HCT116 (cell line): Measurements from ENCODE around the gene MACF1. TPM values are rescaled to one million over a fixed set of nuclear protein-coding genes. Genes with fewer than 3 reads are reported as not detected.

Experiments used
- ATAC-seq: fragments of 200-7000 bp; cut with Tn5 transposase; 2 replicates; pipeline ENCODE4 v1.9.1; 2020; ENCODE audit warnings: mild to moderate bottlenecking, moderate library complexity
- BruUV-seq: library from RNA; stranded (reverse); fragments of 400-500 nt; replicated peaks from 2 replicates; lab custom pipeline; 2021; lab: Mats Ljungman, UMichigan
- CTCF ChIA-PET: fragments of 300-600 bp; sonication (Branson Sonifier 250); formaldehyde crosslinking; loops from one replicate; lab custom pipeline; 2021; ENCODE audit warnings: antibody characterized with exemption; lab: Charles Lee
- POLR2A ChIA-PET: fragments of 300-600, 350-600 bp; sonication (Branson Sonifier 250); formaldehyde crosslinking; loops from one replicate; lab custom pipeline; 2021; ENCODE audit warnings: antibody characterized with exemption; lab: Charles Lee
- RAD21 ChIA-PET, 2 experiments: fragments of 300-600 bp; sonication (Branson Sonifier 250); formaldehyde crosslinking; loops; one replicate each; lab custom pipeline; 2023; ENCODE audit warnings: low total read pairs in 2 of 2; ENCODE audit not compliant: uncharacterized antibody in 2 of 2, unreplicated experiment in 2 of 2, low non-redundant PET in 1 of 2; lab: Charles Lee
- DNase-seq: peaks from one replicate; pipeline ENCODE4 v3.0.0-alpha.2; 2010; ENCODE audit warnings: low read depth, low spot score
- H2AFZ ChIP-seq: fragments of 200-600 bp; shearing (Covaris generic), sonication (generic); 2 replicates; pipeline ENCODE4 v1.6.1; 2017; ENCODE audit warnings: low read depth, mixed run types, mixed read lengths, antibody characterized with exemption, low read length; ENCODE audit not compliant: poor library complexity, severe bottlenecking
- H3K27ac ChIP-seq: 2 replicates; pipeline ENCODE4 v1.5.1; 2012; ENCODE audit warnings: low read depth, low read length
- H3K27me3 ChIP-seq: fragments of 200-600 bp; sonication (generic); 2 replicates; pipeline ENCODE4 v1.6.1; 2016; ENCODE audit warnings: mixed run types, low read length, mixed read lengths; ENCODE audit not compliant: insufficient read depth
- H3K36me3 ChIP-seq, 2 experiments: fragments of 200-500 bp in 1 of 2; fragments of 200-600 bp in 1 of 2; sonication (Bioruptor generic) in 1 of 2; sonication (generic) in 1 of 2; 2 replicates each; pipeline versions ENCODE4 v1.5.1 to v1.6.1; 2014 to 2016; ENCODE audit warnings: low read length in 2 of 2, inconsistent platforms in 1 of 2, mixed read lengths in 1 of 2, mixed run types in 1 of 2; ENCODE audit not compliant: insufficient read depth in 2 of 2, control insufficient read depth in 1 of 2
- H3K4me1 ChIP-seq, 2 experiments: fragments of 200-600 bp in 1 of 2; sonication (generic) in 1 of 2; 2 replicates each; pipeline versions ENCODE4 v1.5.1 to v1.6.1; 2012 to 2017; ENCODE audit warnings: low read length in 2 of 2, inconsistent platforms in 1 of 2, mild to moderate bottlenecking in 1 of 2, mixed read lengths in 1 of 2, mixed run types in 1 of 2, moderate library complexity in 1 of 2; ENCODE audit not compliant: insufficient read depth in 2 of 2, control insufficient read depth in 1 of 2
- H3K4me2 ChIP-seq: fragments of 200-600 bp; sonication (generic); 2 replicates; pipeline ENCODE4 v1.6.1; 2017; ENCODE audit warnings: mixed run types, low read length, mixed read lengths
- H3K4me3 ChIP-seq, 2 experiments: fragments of 200-600 bp in 1 of 2; sonication (generic) in 1 of 2; replicated peaks in 1 of 2; 2 replicates each; pipeline ENCODE4 v1.5.1; 2011 to 2016; ENCODE audit warnings: low read length in 2 of 2, control low read depth in 1 of 2, low read depth in 1 of 2, mild to moderate bottlenecking in 1 of 2, mixed read lengths in 1 of 2, mixed run types in 1 of 2
- H3K79me2 ChIP-seq: fragments of 200-600 bp; sonication (generic); 2 replicates; pipeline ENCODE4 v1.6.1; 2017; ENCODE audit warnings: mild to moderate bottlenecking, mixed run types, low read length, moderate library complexity, mixed read lengths; ENCODE audit not compliant: insufficient read depth
- H3K9ac ChIP-seq: fragments of 200-600 bp; sonication (generic); 2 replicates; pipeline ENCODE4 v1.6.1; 2016; ENCODE audit warnings: low read length, mixed read lengths
- H3K9me2 ChIP-seq: fragments of 200-600 bp; sonication (generic), shearing (Covaris generic); 2 replicates; pipeline ENCODE4 v1.6.1; 2017; ENCODE audit warnings: mixed run types, mild to moderate bottlenecking, moderate library complexity; ENCODE audit not compliant: insufficient read depth
- H3K9me3 ChIP-seq, 2 experiments: fragments of 200-500 bp in 1 of 2; fragments of 200-600 bp in 1 of 2; sonication (Bioruptor generic) in 1 of 2; sonication (generic) in 1 of 2; 2 replicates each; pipeline ENCODE4 v1.6.1; 2014 to 2017; ENCODE audit warnings: low read length in 2 of 2, mixed read lengths in 2 of 2, inconsistent platforms in 1 of 2, low read depth in 1 of 2, mild to moderate bottlenecking in 1 of 2, mixed run types in 1 of 2, moderate library complexity in 1 of 2; ENCODE audit not compliant: control insufficient read depth in 1 of 2, insufficient read depth in 1 of 2
- H4K20me1 ChIP-seq: fragments of 200-600 bp; sonication (generic), shearing (Covaris generic); 2 replicates; pipeline ENCODE4 v1.6.1; 2017; ENCODE audit warnings: mixed run types, mild to moderate bottlenecking, moderate library complexity; ENCODE audit not compliant: insufficient read depth
- CEBPB ChIP-seq: IDR thresholded peaks from 2 replicates; pipeline ENCODE4 v1.6.1; 2012; ENCODE audit warnings: low read depth
- EZH2 ChIP-seq: fragments of 200-600 bp; sonication (generic); IDR thresholded peaks from 2 replicates; pipeline ENCODE4 v1.6.1; 2017; ENCODE audit warnings: antibody characterized with exemption, mixed run types
- EZH2phosphoT487 ChIP-seq: fragments of 200-600 bp; IDR thresholded peaks from 2 replicates; pipeline ENCODE4 v1.6.1; 2018; ENCODE audit warnings: antibody characterized with exemption, borderline replicate concordance
- FOSL1 ChIP-seq: IDR thresholded peaks from 2 replicates; pipeline ENCODE4 v1.6.1; 2012; ENCODE audit warnings: low read depth
- RAD21 ChIP-seq: IDR thresholded peaks from 2 replicates; pipeline ENCODE4 v1.6.1; 2012; ENCODE audit warnings: low read depth, mild to moderate bottlenecking
- SRF ChIP-seq: IDR thresholded peaks from 2 replicates; pipeline ENCODE4 v1.6.1; 2012; ENCODE audit warnings: low read depth
- YY1 ChIP-seq: IDR thresholded peaks from 2 replicates; pipeline ENCODE4 v1.6.1; 2011; ENCODE audit warnings: low read length, low read depth, moderate library complexity, mild to moderate bottlenecking; ENCODE audit not compliant: insufficient replicate concordance; ENCODE audit errors: extremely low read depth
- ZNF274 ChIP-seq: fragments of 200-500 bp; sonication (Bioruptor generic); IDR thresholded peaks from 2 replicates; pipeline ENCODE4 v1.6.1; 2014; ENCODE audit warnings: mild to moderate bottlenecking, low read depth, low read length, inconsistent platforms
- intact Hi-C: fragments of 100-400 bp; cut with micrococcal nuclease; formaldehyde crosslinking; loops from 2 replicates; pipeline ENCODE4 v1.10.0; 2022
- total RNA-seq: library from RNA; stranded (reverse); gene quantifications from one replicate; pipeline ENCODE4 v1.2.1, GENCODE V29; 2021; ENCODE audit not compliant: unreplicated experiment
- TF ChIP-seq, protein P1 (sequence below), 3 experiments: fragments of 200-600 bp in 1 of 3; sonication (generic) in 1 of 3; IDR thresholded peaks in 2 of 3; conservative IDR thresholded peaks in 1 of 3; 2 replicates each; pipeline ENCODE4 v1.5.1; 2012 to 2017; ENCODE audit warnings: low read depth in 2 of 3, low read length in 2 of 3, antibody characterized with exemption in 1 of 3, borderline replicate concordance in 1 of 3, control low read depth in 1 of 3, mild to moderate bottlenecking in 1 of 3, mixed read lengths in 1 of 3, mixed run types in 1 of 3, moderate library complexity in 1 of 3; ENCODE audit not compliant: insufficient read depth in 1 of 3
- TF ChIP-seq, protein P2 (sequence below): IDR thresholded peaks from 2 replicates; pipeline ENCODE4 v1.6.1; 2012
- TF ChIP-seq, protein P3 (sequence below): IDR thresholded peaks from 2 replicates; pipeline ENCODE4 v1.6.1; 2011; ENCODE audit warnings: mild to moderate bottlenecking, low read length, moderate library complexity; ENCODE audit not compliant: insufficient replicate concordance; ENCODE audit errors: extremely low read depth

Gene MACF1
- total RNA-seq, 1 experiment from 2014 or later, result 146 TPM

DNA sequence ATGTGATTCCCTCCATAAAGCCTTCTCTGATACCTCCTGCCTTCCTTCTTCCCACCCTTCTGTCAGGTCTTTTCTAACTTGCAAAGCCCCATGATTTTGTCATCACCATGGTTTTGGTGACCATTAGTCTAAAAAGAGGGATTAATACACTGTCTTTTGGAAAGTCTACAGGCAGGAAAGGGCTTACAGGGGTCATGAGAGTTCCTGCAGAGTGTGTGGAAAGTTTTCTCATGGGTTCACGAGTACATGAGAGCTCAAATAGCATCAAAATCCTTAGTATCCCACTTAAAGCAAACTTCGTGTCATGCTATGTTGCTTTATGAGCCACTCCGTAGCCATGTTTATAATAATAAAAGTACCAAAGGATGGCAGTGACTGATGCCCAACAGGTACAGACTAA, 200.4 kb downstream of the MACF1 start:
- Histone ChIP-seq H3K9ac (no peak overlapping the region), H2AFZ (no peak overlapping the region), H3K4me3 (no peak overlapping the region), H3K9me2 (no peaks in the 10 kb centered on the region), H3K36me3 (no peaks in the 10 kb centered on the region), H3K4me1 (peaks cover 50 to 63% of the 10 kb centered on the region in 2 experiments), H3K27ac (no peak overlapping the region), H3K9me3 (no peaks in the 10 kb centered on the region), H3K27me3 (no peaks in the 10 kb centered on the region), H3K4me2 (peak overlapping the region; percentile 39), H3K79me2 (peaks cover 5% of the 10 kb centered on the region; the same call in 1 of the 2 replicates), H4K20me1 (no peaks in the 10 kb centered on the region)
- no TSS peak for BruUV-seq
- no peak for DNase-seq
- TF ChIP-seq RAD21, result no peak
- TF ChIP-seq, protein P1, sequence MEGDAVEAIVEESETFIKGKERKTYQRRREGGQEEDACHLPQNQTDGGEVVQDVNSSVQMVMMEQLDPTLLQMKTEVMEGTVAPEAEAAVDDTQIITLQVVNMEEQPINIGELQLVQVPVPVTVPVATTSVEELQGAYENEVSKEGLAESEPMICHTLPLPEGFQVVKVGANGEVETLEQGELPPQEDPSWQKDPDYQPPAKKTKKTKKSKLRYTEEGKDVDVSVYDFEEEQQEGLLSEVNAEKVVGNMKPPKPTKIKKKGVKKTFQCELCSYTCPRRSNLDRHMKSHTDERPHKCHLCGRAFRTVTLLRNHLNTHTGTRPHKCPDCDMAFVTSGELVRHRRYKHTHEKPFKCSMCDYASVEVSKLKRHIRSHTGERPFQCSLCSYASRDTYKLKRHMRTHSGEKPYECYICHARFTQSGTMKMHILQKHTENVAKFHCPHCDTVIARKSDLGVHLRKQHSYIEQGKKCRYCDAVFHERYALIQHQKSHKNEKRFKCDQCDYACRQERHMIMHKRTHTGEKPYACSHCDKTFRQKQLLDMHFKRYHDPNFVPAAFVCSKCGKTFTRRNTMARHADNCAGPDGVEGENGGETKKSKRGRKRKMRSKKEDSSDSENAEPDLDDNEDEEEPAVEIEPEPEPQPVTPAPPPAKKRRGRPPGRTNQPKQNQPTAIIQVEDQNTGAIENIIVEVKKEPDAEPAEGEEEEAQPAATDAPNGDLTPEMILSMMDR (IDR thresholded peaks at IDR 0.05 in 2 of 3, conservative IDR thresholded peaks at IDR 0.05 in 1 of 3; ENCODE audit: borderline replicate concordance in 1 of 3, insufficient read depth in 1 of 3, low read depth in 2 of 3, low read length in 2 of 3), result no peak
- no peak for TF ChIP-seq EZH2phosphoT487
- TF ChIP-seq FOSL1, result no peak
- TF ChIP-seq ZNF274, result no peak
- TF ChIP-seq CEBPB, result no peak
- TF ChIP-seq, protein P2, sequence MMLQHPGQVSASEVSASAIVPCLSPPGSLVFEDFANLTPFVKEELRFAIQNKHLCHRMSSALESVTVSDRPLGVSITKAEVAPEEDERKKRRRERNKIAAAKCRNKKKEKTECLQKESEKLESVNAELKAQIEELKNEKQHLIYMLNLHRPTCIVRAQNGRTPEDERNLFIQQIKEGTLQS, result no peak
- no peak for TF ChIP-seq SRF
- TF ChIP-seq EZH2, result no peak
- TF ChIP-seq, protein P3, sequence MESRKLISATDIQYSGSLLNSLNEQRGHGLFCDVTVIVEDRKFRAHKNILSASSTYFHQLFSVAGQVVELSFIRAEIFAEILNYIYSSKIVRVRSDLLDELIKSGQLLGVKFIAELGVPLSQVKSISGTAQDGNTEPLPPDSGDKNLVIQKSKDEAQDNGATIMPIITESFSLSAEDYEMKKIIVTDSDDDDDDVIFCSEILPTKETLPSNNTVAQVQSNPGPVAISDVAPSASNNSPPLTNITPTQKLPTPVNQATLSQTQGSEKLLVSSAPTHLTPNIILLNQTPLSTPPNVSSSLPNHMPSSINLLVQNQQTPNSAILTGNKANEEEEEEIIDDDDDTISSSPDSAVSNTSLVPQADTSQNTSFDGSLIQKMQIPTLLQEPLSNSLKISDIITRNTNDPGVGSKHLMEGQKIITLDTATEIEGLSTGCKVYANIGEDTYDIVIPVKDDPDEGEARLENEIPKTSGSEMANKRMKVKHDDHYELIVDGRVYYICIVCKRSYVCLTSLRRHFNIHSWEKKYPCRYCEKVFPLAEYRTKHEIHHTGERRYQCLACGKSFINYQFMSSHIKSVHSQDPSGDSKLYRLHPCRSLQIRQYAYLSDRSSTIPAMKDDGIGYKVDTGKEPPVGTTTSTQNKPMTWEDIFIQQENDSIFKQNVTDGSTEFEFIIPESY, result no peak
- TF ChIP-seq YY1, result no peak
- intact Hi-C loops, result no loop called here
- CTCF ChIA-PET, result interaction anchor here (0.9 to 1.7 kb wide), 3 partner anchors 10 to 307 kb away, joined by 3 to 8 read pairs (median 3); no protein-coding TSS in a partner anchor
- ATAC-seq, result no peak
- RAD21 ChIA-PET, result no interaction called here
- POLR2A ChIA-PET, result interaction anchor here (3.8 kb wide), 1 partner anchor 10 kb away, joined by 18 read pairs; no protein-coding TSS in a partner anchor
